PFSK-1 (cell line): Measurements from ENCODE around the gene GPR22.

ENCODE experiments used
- FOXP2 ChIP-seq: optimal IDR thresholded peaks from 2 replicates; pipeline ENCODE3; 2011; ENCODE audit warnings: borderline replicate concordance, control low read depth, inconsistent platforms; ENCODE audit not compliant: insufficient read depth; ENCODE audit errors: extremely low read length, extremely low read depth
- POLR2AphosphoS5 ChIP-seq: IDR thresholded peaks from 2 replicates; pipeline ENCODE4 v1.6.1; 2012; ENCODE audit warnings: low read depth, mild to moderate bottlenecking, control low read depth, low read length, moderate library complexity
- SIN3A ChIP-seq: IDR thresholded peaks from 2 replicates; pipeline ENCODE4 v1.6.1; 2012; ENCODE audit warnings: mild to moderate bottlenecking, low read length, moderate library complexity, borderline replicate concordance; ENCODE audit not compliant: insufficient read depth
- TAF1 ChIP-seq: IDR thresholded peaks from 2 replicates; pipeline ENCODE4 v1.6.1; 2012; ENCODE audit warnings: low read length, control low read depth, borderline replicate concordance; ENCODE audit not compliant: insufficient read depth
- TF ChIP-seq, protein P1 (sequence below), 2 experiments: IDR thresholded peaks; 2 replicates each; pipeline versions ENCODE4 v1.6.1 to v1.8.0; 2011 to 2012; ENCODE audit warnings: low read depth in 2 of 2, low read length in 2 of 2, control low read depth in 1 of 2, inconsistent platforms in 1 of 2, mild to moderate bottlenecking in 1 of 2, moderate library complexity in 1 of 2; ENCODE audit not compliant: insufficient read depth in 1 of 2

Gene GPR22

DNA sequence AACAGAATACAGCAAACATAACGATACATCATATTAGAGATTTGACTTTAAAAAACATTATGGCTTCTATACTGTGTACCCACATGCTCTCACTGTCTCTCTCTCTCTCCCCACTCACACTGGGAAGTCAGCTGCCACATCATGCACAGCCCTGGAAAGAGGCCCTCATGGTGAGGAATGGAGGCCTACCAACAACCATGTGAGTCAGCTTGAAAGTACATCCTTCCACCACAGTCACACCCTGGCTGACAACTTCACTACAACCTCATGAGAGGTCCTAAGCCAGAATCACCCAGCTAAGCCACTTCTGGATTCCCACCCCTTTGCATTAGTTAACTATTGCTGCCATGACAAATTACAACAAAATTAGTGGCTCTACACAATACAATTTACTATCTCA lies 23.3 kb upstream of the GPR22 start:
- TF ChIP-seq, protein P1, sequence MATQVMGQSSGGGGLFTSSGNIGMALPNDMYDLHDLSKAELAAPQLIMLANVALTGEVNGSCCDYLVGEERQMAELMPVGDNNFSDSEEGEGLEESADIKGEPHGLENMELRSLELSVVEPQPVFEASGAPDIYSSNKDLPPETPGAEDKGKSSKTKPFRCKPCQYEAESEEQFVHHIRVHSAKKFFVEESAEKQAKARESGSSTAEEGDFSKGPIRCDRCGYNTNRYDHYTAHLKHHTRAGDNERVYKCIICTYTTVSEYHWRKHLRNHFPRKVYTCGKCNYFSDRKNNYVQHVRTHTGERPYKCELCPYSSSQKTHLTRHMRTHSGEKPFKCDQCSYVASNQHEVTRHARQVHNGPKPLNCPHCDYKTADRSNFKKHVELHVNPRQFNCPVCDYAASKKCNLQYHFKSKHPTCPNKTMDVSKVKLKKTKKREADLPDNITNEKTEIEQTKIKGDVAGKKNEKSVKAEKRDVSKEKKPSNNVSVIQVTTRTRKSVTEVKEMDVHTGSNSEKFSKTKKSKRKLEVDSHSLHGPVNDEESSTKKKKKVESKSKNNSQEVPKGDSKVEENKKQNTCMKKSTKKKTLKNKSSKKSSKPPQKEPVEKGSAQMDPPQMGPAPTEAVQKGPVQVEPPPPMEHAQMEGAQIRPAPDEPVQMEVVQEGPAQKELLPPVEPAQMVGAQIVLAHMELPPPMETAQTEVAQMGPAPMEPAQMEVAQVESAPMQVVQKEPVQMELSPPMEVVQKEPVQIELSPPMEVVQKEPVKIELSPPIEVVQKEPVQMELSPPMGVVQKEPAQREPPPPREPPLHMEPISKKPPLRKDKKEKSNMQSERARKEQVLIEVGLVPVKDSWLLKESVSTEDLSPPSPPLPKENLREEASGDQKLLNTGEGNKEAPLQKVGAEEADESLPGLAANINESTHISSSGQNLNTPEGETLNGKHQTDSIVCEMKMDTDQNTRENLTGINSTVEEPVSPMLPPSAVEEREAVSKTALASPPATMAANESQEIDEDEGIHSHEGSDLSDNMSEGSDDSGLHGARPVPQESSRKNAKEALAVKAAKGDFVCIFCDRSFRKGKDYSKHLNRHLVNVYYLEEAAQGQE (IDR thresholded peaks at IDR 0.05; ENCODE audit: insufficient read depth in 1 of 2, low read depth in 2 of 2, low read length in 2 of 2) = no peak
- no peak for TF ChIP-seq POLR2AphosphoS5
- no peak for TF ChIP-seq SIN3A
- no peak for TF ChIP-seq FOXP2
- no peak for TF ChIP-seq TAF1

- no peak for TF ChIP-seq POLR2AphosphoS5
- TF ChIP-seq FOXP2 = no peak
- TF ChIP-seq SIN3A = no peak
- TF ChIP-seq, protein P1 (IDR thresholded peaks at IDR 0.05; ENCODE audit: insufficient read depth in 1 of 2, low read depth in 2 of 2, low read length in 2 of 2) = no peak
- no peak for TF ChIP-seq TAF1
Measured at GRCh38 chr7:107446988-107447387, 22.9 kb upstream of the GPR22 start.

GRCh38 chr7:107450970-107451369 lies 18.9 kb upstream of the GPR22 start:
- TF ChIP-seq POLR2AphosphoS5 (no peak), FOXP2 (no peak)
- TF ChIP-seq, protein P1 (IDR thresholded peaks at IDR 0.05; ENCODE audit: insufficient read depth in 1 of 2, low read depth in 2 of 2, low read length in 2 of 2) = no peak

DNA sequence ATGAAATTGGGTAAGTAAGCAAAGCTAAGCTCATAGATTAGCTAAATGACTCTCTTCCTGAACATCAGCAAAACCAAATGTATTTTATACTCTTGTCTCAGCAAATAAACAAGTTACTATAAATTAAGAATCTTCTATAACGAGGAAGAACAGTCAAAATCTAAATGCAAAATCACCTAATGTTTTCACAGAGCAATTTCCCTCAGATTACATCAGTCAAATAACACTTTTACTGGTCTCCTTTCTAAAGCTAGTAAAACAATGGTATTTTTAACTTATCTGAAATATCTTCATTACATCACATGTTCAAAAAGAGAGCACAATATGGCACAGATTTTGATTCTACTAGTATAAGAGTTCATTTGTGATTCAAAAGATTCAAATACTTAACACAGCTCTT lies 16.5 kb upstream of the GPR22 start:
- TF ChIP-seq TAF1 (no peak), FOXP2 (no peak), POLR2AphosphoS5 (no peak), SIN3A (no peak)
- TF ChIP-seq, protein P1 (IDR thresholded peaks at IDR 0.05; ENCODE audit: insufficient read depth in 1 of 2, low read depth in 2 of 2, low read length in 2 of 2) = no peak

- TF ChIP-seq FOXP2 = no peak
- TF ChIP-seq, protein P1 (IDR thresholded peaks at IDR 0.05; ENCODE audit: insufficient read depth in 1 of 2, low read depth in 2 of 2, low read length in 2 of 2) = no peak
- no peak for TF ChIP-seq TAF1
- no peak for TF ChIP-seq POLR2AphosphoS5
Measured at GRCh38 chr7:107461938-107462533, 7.8 kb upstream of the GPR22 start.
